B cell (primary cell): ENCODE data around the gene STPG1. TPM values are rescaled to one million over a fixed set of nuclear protein-coding genes. Genes with fewer than 3 reads are reported as not detected.
A peak's percentile ranks its signal among the peaks of the same experiment; 100 is the strongest.

Experiments used
- ATAC-seq: fragments of 200-7000 bp; cut with Tn5 transposase; one replicate; pipeline ENCODE4 v1.10.0; 2021; ENCODE audit warnings: low read depth, mild to moderate bottlenecking, moderate number of reproducible peaks, moderate library complexity
- CTCF ChIA-PET: fragments of 350-600 bp; sonication (Branson Sonifier 250); formaldehyde crosslinking; loops from one replicate; lab custom pipeline; 2021; ENCODE audit warnings: antibody characterized with exemption, inconsistent platforms; lab: Charles Lee
- POLR2A ChIA-PET: fragments of 350-600 bp; sonication (Branson Sonifier 250); formaldehyde crosslinking; loops from one replicate; lab custom pipeline; 2021; ENCODE audit warnings: antibody characterized with exemption; lab: Charles Lee
- DNase-seq: peaks from one replicate; pipeline ENCODE4 v3.0.0; 2013
- H2AFZ ChIP-seq: 2 replicates; pipeline ENCODE4 v1.6.1; 2012; ENCODE audit warnings: mild to moderate bottlenecking, low read depth, low read length; ENCODE audit not compliant: insufficient read depth, poor library complexity, severe bottlenecking
- H3K27ac ChIP-seq, 2 donors: 1 replicate in 1 of 2; 2 replicates in 1 of 2; pipeline ENCODE4 v1.5.1; 2012 to 2013; ENCODE audit warnings: low read length in 2 of 2, mild to moderate bottlenecking in 2 of 2, moderate library complexity in 1 of 2
- H3K27me3 ChIP-seq, 4 experiments: fragments of 200-600 bp in 1 of 4; sonication (generic) in 1 of 4; replicated peaks in 1 of 4; 1 replicate in 2 of 4; 2 replicates in 2 of 4; pipeline versions ENCODE4 v1.6.1 to v1.7.0; 2013 to 2016; ENCODE audit warnings: low read length in 3 of 4, mild to moderate bottlenecking in 2 of 4, mixed read lengths in 1 of 4, moderate library complexity in 1 of 4; ENCODE audit not compliant: insufficient read depth in 4 of 4, control insufficient read depth in 3 of 4; ENCODE audit errors: control extremely low read depth in 1 of 4
- H3K36me3 ChIP-seq, 2 experiments: replicated peaks in 1 of 2; 1 replicate in 1 of 2; 2 replicates in 1 of 2; pipeline versions ENCODE4 v1.6.1 to v1.7.1; 2013; ENCODE audit warnings: low read length in 1 of 2; ENCODE audit not compliant: insufficient read depth in 2 of 2, control insufficient read depth in 1 of 2; ENCODE audit errors: control extremely low read depth in 1 of 2, extremely low read depth in 1 of 2
- H3K4me1 ChIP-seq, 2 donors: fragments of 200-600 bp in 1 of 2; sonication (generic) in 1 of 2; 1 replicate in 1 of 2; 2 replicates in 1 of 2; pipeline versions ENCODE4 v1.5.1 to v1.6.1; 2013 to 2017; ENCODE audit warnings: low read length in 2 of 2; ENCODE audit not compliant: control insufficient read depth in 2 of 2, insufficient read depth in 2 of 2
- H3K4me2 ChIP-seq: replicated peaks from 2 replicates; pipeline ENCODE3; 2012; ENCODE audit warnings: mild to moderate bottlenecking, low read depth, low read length; ENCODE audit not compliant: poor library complexity, severe bottlenecking
- H3K4me3 ChIP-seq, 5 experiments: fragments of 200-600 bp in 1 of 5; sonication (generic) in 1 of 5; 1 replicate in 3 of 5; 2 replicates in 2 of 5; pipeline versions ENCODE4 v1.5.1 to v1.7.0; 2011 to 2016; ENCODE audit warnings: low read length in 4 of 5, mild to moderate bottlenecking in 4 of 5, low read depth in 2 of 5, control low read depth in 1 of 5, moderate library complexity in 1 of 5; ENCODE audit not compliant: insufficient read depth in 1 of 5; ENCODE audit errors: control extremely low read depth in 1 of 5, extremely low read depth in 1 of 5
- H3K79me2 ChIP-seq: fragments of 200-600 bp; sonication (generic); one replicate; pipeline ENCODE4 v1.6.0; 2016; ENCODE audit warnings: low read length; ENCODE audit not compliant: control insufficient read depth, insufficient read depth
- H3K9ac ChIP-seq: fragments of 200-600 bp; sonication (generic); 2 replicates; pipeline ENCODE4 v1.6.1; 2017; ENCODE audit warnings: mild to moderate bottlenecking, low read length, moderate library complexity
- H3K9me3 ChIP-seq, 3 donors: one replicate each; pipeline versions ENCODE4 v1.6.1 to v1.7.1; 2013; ENCODE audit warnings: low read length in 2 of 3; ENCODE audit not compliant: control insufficient read depth in 2 of 3, insufficient read depth in 1 of 3; ENCODE audit errors: control extremely low read depth in 1 of 3
- H4K20me1 ChIP-seq: 2 replicates; pipeline ENCODE4 v1.6.0; 2012; ENCODE audit warnings: mild to moderate bottlenecking, low read length; ENCODE audit not compliant: insufficient read depth, control insufficient read depth, poor library complexity, severe bottlenecking
- H3K27ac Mint-ChIP-seq: one replicate; pipeline ENCODE4 v1.8.0; 2021; ENCODE audit warnings: mixed read lengths
- H3K27me3 Mint-ChIP-seq: one replicate; pipeline ENCODE4 v1.8.0; 2021; ENCODE audit warnings: mixed read lengths
- H3K4me1 Mint-ChIP-seq: one replicate; pipeline ENCODE4 v1.8.0; 2021; ENCODE audit warnings: mixed read lengths
- H3K4me3 Mint-ChIP-seq: one replicate; pipeline ENCODE4 v1.8.0; 2021; ENCODE audit warnings: mixed read lengths
- H3K9me3 Mint-ChIP-seq: one replicate; pipeline ENCODE4 v1.8.0; 2022; ENCODE audit warnings: mixed read lengths; ENCODE audit not compliant: insufficient read depth
- EZH2 ChIP-seq: IDR thresholded peaks from 2 replicates; pipeline ENCODE4 v1.6.1; 2012; ENCODE audit warnings: borderline replicate concordance, low read depth, mild to moderate bottlenecking, moderate library complexity, low read length; ENCODE audit not compliant: insufficient read depth, poor library complexity, severe bottlenecking
- WGBS: methylation state at CpG from one replicate; pipeline ENCODE4 v1.1.5; 2013; ENCODE audit warnings: missing lambda C conversion rate; ENCODE audit not compliant: insufficient coverage; 5-methylcytosine and 5-hydroxymethylcytosine counted together
- intact Hi-C: fragments of 100-400 bp; cut with micrococcal nuclease; formaldehyde crosslinking; loops from one replicate; pipeline ENCODE4 v1.10.0; 2022
- polyA plus RNA-seq: library from polyadenylated mRNA; depleted of rRNA; stranded (reverse); fragments of >200 nt; gene quantifications from 2 replicates; pipeline ENCODE4 v1.2.3, GENCODE V29; 2012
- total RNA-seq, 2 donors: library from RNA; stranded (reverse); fragments of 120-200 nt in 1 of 2; gene quantifications; 1 replicate in 1 of 2; 2 replicates in 1 of 2; pipeline versions ENCODE4 v1.2.3 to v1.2.4, GENCODE V29; 2013 to 2022
- TF ChIP-seq, protein P1 (sequence below): fragments of 200-600 bp; IDR thresholded peaks from one replicate; pipeline ENCODE4 v1.8.0; 2022; ENCODE audit warnings: antibody characterized with exemption, mild to moderate bottlenecking

Gene STPG1
- total and polyA plus RNA-seq, 2 donors (not counting 1 experiment from before 2014, with no cell fraction given) = 4.6 to 6.1 TPM

DNA sequence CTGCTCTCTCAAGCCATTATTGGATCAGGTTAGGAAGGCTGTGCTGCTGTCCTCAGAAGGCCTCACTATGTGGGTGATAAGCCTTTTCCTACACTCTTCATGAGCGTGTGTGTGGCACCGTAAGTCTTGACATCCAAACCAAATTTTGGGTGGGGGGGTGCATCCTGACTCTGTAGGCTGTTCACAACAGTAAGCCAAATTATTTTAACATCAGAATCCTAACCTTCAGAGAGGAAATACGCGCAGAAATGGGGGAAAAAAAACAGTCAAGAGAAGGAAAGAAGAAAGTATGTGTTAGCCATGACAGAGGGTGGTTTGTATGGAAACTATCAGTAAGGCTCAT, 21.0 kb downstream of the STPG1 start:
- Histone ChIP-seq H3K36me3 (no peaks in the 10 kb centered on the region), H3K4me1 (peaks cover 26 to 33% of the 10 kb centered on the region in 2 donors), H3K9me3 (no peaks in the 10 kb centered on the region), H2AFZ (peak overlapping the region; percentile 56), H3K9ac (peak overlapping the region; percentile 30), H3K27me3 (no peaks in the 10 kb centered on the region), H3K27ac (peak overlapping the region; percentile 81 to 92), H3K4me3 (peak overlapping the region in 1 of 5 experiments; percentile 37), H3K79me2 (no peaks in the 10 kb centered on the region), H3K4me2 (peak overlapping the region; percentile 56), H4K20me1 (no peaks in the 10 kb centered on the region)
- H3K4me1 Mint-ChIP-seq = peaks cover 31% of the 10 kb centered on the region
- H3K9me3 Mint-ChIP-seq = no peaks in the 10 kb centered on the region
- no peak for TF ChIP-seq EZH2
- TF ChIP-seq, protein P1, sequence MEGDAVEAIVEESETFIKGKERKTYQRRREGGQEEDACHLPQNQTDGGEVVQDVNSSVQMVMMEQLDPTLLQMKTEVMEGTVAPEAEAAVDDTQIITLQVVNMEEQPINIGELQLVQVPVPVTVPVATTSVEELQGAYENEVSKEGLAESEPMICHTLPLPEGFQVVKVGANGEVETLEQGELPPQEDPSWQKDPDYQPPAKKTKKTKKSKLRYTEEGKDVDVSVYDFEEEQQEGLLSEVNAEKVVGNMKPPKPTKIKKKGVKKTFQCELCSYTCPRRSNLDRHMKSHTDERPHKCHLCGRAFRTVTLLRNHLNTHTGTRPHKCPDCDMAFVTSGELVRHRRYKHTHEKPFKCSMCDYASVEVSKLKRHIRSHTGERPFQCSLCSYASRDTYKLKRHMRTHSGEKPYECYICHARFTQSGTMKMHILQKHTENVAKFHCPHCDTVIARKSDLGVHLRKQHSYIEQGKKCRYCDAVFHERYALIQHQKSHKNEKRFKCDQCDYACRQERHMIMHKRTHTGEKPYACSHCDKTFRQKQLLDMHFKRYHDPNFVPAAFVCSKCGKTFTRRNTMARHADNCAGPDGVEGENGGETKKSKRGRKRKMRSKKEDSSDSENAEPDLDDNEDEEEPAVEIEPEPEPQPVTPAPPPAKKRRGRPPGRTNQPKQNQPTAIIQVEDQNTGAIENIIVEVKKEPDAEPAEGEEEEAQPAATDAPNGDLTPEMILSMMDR = peak; percentile 38
- peak overlapping the region; percentile 81 for H3K4me3 Mint-ChIP-seq
- DNase-seq = no peak
- ChIA-PET CTCF (interaction anchor here (0.9 to 10.7 kb wide), 37 partner anchors 7 to 621 kb away, joined by 3 to 616 read pairs (median 7); partner anchors contain the start of genes IFNLR1, NIPAL3, RCAN3 and STPG1), POLR2A (interaction anchor here (1.2 to 2.9 kb wide), 5 partner anchors 110 to 242 kb away, joined by 4 to 17 read pairs (median 11); partner anchors contain the start of gene RCAN3)
- no peaks in the 10 kb centered on the region for H3K27me3 Mint-ChIP-seq
- peak overlapping the region; percentile 92 for H3K27ac Mint-ChIP-seq
- intact Hi-C loops = loop anchor here (1.0 to 2.0 kb wide), 4 partner anchors 23 to 321 kb away; partner anchors contain the start of gene NIPAL3
- no CpG with 5 or more reads among the region's 4 CpGs for WGBS
- ATAC-seq = peak; percentile 11
